Measurements from ENCODE around the gene TTC33.
"Not testable (repeated sequence)": the region's sequence is repeated elsewhere in the genome, so short reads cannot be mapped to it uniquely, and the experiment has no call there.

Gene TTC33

DNA sequence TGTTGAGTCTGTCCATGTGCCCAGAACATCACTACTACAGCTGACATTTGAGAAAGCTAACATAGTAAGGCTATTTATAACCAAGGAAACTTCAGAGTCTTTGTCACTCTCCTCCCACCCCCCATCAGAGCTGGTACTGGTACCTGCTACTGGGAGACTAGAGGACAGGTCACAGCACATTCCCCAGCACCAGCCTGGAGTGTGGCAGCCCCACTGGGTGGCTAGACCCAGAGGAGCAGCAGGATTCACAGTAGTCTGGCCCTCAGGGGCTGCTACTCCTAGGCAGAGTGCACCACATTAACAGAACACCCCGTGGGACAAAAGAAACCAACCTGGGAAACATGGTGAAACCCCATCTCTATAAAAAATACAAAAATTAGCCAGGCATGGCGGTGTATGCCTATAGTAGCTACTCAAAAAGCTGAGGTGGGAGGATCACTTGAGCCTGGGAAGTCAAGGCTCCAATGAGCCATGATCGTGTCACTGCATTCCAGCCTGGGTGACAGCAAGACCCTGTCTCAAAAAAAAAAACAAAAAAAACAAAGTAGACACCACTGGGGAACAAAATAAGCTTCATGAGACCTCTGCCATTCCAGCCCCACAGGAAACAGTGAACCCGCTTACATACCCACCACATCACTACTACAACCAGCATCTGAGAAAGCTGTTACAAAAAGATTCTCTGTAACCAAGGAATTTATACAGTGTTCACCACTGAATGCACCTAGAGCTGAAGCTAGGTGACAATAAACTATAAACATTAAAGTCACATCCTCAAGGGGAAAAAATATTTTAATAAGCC is 102.3 kb downstream of the TTC33 start:
- intact Hi-C loops (cut with micrococcal nuclease): no loop called here
- Mint-ChIP-seq H3K27me3 (no peaks in the 10 kb centered on the region), H3K27ac (peak overlapping the region; percentile 50), H3K9me3 (no peaks in the 10 kb centered on the region), H3K4me3 (no peak overlapping the region), H3K4me1 (ENCODE audit: low read depth) (peaks cover 48% of the 10 kb centered on the region), H3K36me3 (ENCODE audit: low read depth) (no peaks in the 10 kb centered on the region)

DNA sequence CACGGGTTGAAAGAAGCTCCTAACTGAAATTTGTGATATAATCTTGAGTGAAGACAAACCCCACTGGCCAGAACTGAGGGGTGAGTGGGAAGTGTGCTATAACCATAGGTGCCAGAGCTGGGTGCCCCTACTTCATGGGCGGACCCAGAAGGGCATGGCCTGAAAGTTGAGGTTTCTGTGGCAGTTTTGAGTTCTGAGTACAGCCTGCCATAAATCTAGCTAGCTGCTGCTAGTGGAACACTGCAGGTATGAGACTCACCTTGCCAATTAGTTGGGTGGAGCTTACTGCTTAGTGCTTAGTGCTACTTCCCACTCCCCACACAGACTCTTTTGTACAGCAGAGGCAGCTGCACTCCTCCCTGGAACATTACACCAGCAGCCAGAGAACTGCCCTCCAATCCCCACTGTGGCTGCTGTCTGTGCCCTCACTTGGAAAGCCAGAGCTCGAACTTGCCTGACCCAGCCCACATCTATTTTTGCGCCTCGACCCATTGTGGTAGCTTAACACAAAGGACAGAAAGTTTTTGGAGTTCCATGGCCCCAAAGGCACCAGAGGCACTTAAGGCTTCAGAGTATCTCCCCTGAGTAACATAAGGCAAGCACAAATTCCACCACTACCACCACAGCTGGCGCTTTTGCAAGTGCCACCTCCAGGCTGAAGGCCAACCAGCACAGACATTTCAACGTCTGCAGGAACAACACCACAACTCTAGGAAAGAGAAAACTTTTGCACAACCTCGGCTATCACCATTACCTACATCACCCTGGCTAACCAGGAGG is 103.1 kb downstream of the TTC33 start:
- Mint-ChIP-seq H3K36me3 (ENCODE audit: low read depth) (no peaks in the 10 kb centered on the region), H3K27me3 (no peaks in the 10 kb centered on the region), H3K4me1 (ENCODE audit: low read depth) (peaks cover 55% of the 10 kb centered on the region), H3K27ac (peak overlapping the region; percentile 20), H3K9me3 (peaks cover 6% of the 10 kb centered on the region), H3K4me3 (no peak overlapping the region)
- intact Hi-C loops (cut with micrococcal nuclease): no loop called here

DNA sequence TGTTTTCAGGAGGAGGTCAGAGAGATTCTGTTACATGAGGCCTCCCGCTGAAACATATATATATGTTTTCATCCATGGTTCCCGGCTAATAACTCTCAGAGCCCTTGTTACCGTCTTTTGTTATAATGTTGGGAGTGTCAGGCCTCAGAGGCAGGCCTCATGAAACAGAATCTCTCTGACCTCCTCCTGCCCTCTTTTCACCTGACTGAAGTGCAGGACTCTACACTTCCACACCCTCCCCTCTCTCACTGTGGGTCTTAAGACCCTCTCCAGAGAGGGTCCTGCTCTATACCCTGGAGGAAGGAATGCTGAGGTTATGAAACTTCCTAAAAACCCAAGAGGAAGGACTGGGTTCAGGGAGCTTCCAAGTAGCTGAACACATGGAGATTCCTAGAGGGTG is 104.6 kb downstream of the TTC33 start:
- H3K36me3 Mint-ChIP-seq (ENCODE audit: low read depth): no peaks in the 10 kb centered on the region
- H3K4me3 Mint-ChIP-seq: no peak overlapping the region
- peaks cover 55% of the 10 kb centered on the region for H3K4me1 Mint-ChIP-seq (ENCODE audit: low read depth)
- no peaks in the 10 kb centered on the region for H3K27me3 Mint-ChIP-seq
- H3K9me3 Mint-ChIP-seq: peaks cover 6% of the 10 kb centered on the region
- intact Hi-C loops (cut with micrococcal nuclease): no loop called here
- no peak overlapping the region for H3K27ac Mint-ChIP-seq

DNA sequence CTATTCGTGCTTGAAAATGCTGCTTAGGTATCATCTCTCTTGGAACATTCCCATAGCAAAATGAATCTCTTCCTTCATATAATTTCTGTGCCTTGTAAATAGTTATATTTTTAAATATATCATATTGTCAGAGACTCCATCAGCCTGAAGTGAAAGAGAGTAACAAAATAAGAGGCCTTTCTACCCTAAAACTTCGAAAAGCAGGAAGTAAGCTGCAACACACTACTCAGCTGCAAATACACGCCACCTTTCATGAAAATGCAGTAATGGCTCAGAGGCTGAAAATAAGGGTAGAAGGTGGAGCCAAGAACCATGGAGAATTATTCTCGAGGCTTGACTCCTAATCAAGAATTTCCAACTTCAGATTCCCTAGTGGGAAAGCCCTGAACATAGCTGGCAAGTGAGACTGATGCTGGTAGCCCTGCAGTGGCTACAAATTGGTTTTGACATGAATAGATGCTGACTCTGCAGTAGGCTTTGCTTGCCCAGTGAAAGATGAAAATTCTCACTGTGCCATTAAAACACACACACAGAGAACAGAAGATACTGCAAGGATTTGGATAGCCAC is 106.2 kb downstream of the TTC33 start:
- no peak overlapping the region for H3K4me3 Mint-ChIP-seq
- H3K27me3 Mint-ChIP-seq: no peaks in the 10 kb centered on the region
- peaks cover 6% of the 10 kb centered on the region for H3K9me3 Mint-ChIP-seq
- intact Hi-C loops (cut with micrococcal nuclease): no loop called here
- peaks cover 44% of the 10 kb centered on the region for H3K4me1 Mint-ChIP-seq (ENCODE audit: low read depth)
- no peak overlapping the region for H3K27ac Mint-ChIP-seq
- no peaks in the 10 kb centered on the region for H3K36me3 Mint-ChIP-seq (ENCODE audit: low read depth)

DNA sequence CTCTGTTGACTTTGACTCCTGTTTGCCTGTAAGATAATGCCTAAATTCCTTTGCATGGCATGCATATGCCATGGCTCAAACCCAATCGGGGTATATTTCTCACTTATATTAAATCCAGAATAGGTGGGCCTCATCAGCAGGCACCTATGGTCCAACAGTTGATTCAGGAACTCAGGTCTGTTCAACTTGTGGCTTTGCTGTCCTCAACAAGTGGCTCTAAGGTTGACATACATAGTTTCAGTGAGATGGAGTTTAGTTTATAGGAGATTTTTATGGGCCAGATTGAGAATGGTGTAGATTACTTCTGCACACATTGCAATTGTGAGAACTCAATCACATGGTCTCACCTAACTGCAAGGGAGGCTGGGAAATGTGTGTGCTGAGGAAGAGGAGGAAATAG is 107.6 kb downstream of the TTC33 start:
- H3K4me1 Mint-ChIP-seq (ENCODE audit: low read depth): peaks cover 34% of the 10 kb centered on the region
- peaks cover 6% of the 10 kb centered on the region for H3K9me3 Mint-ChIP-seq
- no peak overlapping the region for H3K4me3 Mint-ChIP-seq
- intact Hi-C loops (cut with micrococcal nuclease): no loop called here
- no peaks in the 10 kb centered on the region for H3K36me3 Mint-ChIP-seq (ENCODE audit: low read depth)
- no peak overlapping the region for H3K27ac Mint-ChIP-seq
- no peaks in the 10 kb centered on the region for H3K27me3 Mint-ChIP-seq

DNA sequence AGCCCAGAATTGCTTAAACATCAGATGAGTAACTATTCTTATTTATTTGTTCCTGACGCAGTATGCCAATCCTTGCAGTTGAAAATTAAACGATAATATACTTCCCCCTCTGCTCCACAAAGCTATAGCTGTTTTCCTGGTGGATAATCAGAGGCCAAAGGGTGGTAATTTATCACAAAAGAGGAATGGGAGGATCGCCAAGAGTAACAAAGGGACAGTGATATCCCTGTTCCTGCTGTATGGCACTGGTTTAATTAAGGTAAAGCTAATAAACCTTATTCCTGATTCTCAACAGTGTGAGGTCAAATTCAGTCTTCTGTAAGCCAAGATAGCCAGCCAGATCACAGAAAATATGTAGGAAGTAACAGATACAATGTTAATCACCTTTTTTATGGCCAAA is 109.5 kb downstream of the TTC33 start:
- Mint-ChIP-seq H3K4me3 (no peak overlapping the region), H3K27ac (no peak overlapping the region), H3K9me3 (peaks cover 6% of the 10 kb centered on the region), H3K36me3 (ENCODE audit: low read depth) (no peaks in the 10 kb centered on the region), H3K4me1 (ENCODE audit: low read depth) (peaks cover 30% of the 10 kb centered on the region), H3K27me3 (no peaks in the 10 kb centered on the region)
- intact Hi-C loops (cut with micrococcal nuclease): no loop called here

DNA sequence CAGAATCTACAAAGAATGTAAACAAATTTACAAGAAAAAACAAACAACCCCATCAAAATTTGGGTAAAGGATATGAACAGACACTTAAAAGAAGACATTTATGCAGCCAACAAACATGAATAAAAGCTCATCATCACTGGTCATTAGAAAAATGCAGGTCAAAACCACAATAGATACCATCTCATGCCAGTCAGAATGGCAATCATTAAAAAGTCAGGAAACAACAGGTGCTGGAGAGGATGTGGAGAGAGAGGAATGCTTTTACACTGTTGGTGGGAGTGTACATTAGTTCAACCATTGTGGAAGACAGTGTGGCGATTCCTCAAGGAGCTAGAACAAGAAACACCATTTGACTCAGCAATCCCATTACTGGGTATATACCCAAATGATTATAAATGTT is 116.2 kb downstream of the TTC33 start:
- intact Hi-C loops (cut with micrococcal nuclease); H3K27ac Mint-ChIP-seq; H3K27me3 Mint-ChIP-seq; H3K36me3 Mint-ChIP-seq (ENCODE audit: low read depth); H3K4me3 Mint-ChIP-seq; H3K4me1 Mint-ChIP-seq (ENCODE audit: low read depth): not testable (repeated sequence)
- peaks cover 26% of the 10 kb centered on the region for H3K9me3 Mint-ChIP-seq

DNA sequence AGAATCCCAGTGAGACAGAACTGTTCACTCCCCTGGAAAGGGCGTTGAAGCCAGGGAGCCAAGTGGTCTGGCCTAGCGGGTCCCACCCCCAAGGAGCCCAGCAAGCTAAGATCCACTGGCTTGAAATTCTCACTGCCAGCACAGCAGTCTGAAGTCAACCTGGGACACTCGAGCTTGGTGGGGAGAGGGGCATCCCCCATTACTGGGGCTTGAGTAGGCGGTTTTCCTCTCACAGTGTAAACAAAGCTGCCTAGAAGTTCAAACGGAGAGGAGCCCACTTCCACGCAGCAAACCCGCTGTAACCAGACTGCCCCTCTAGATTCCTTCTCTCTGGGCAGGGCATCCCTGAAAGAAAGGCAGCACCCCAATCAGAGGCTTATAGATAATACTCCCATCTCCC is 121.2 kb downstream of the TTC33 start:
- Mint-ChIP-seq H3K9me3 (peaks cover 26% of the 10 kb centered on the region), H3K27me3 (no peaks in the 10 kb centered on the region), H3K4me3 (no peak overlapping the region), H3K36me3 (ENCODE audit: low read depth) (no peaks in the 10 kb centered on the region), H3K4me1 (ENCODE audit: low read depth) (peaks cover 7% of the 10 kb centered on the region), H3K27ac (no peak overlapping the region)
- intact Hi-C loops (cut with micrococcal nuclease): no loop called here

DNA sequence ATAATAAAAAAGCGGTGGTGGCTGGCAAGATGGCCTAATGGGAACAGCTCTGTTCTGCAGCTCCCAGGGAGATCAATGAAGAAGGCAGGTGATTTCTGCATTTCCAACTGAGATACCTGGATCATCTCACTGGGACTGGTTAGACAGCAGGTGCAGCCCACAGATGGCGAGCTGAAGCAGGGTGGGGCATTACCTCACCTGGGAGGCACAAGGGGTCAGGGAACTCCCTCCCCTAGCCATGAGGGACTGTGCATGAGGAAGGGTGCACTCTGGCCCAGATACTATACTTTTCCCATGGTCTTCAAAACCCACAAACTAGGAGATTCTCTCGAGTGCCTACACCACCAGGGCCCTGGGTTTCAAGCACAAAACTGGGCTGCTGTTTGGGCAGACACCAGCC is 121.6 kb downstream of the TTC33 start:
- Mint-ChIP-seq H3K4me1 (ENCODE audit: low read depth) (peaks cover 7% of the 10 kb centered on the region), H3K27me3 (no peaks in the 10 kb centered on the region), H3K9me3 (peaks cover 26% of the 10 kb centered on the region), H3K4me3 (no peak overlapping the region), H3K27ac (no peak overlapping the region), H3K36me3 (ENCODE audit: low read depth) (no peaks in the 10 kb centered on the region)
- intact Hi-C loops (cut with micrococcal nuclease): no loop called here

DNA sequence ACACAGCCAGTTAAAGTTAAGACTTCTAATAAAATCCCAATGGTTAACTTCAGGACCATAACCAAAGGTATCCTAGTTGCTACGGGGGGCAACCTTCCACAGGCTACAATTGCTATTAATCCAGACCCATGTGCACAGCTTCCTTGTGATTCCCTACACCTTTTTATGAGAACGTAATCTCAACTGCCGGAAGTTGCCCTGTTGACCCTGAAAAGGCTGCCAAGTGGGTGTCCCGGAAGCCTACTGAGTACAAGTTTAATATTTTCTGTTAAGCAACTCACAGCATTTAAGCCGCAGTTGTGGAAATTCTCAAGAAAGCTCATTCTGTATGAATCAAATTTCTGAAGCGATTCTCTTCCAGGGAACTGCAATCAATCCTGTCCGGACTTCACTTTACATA is 124.5 kb downstream of the TTC33 start:
- Mint-ChIP-seq H3K27ac (no peak overlapping the region), H3K9me3 (peaks cover 9% of the 10 kb centered on the region), H3K36me3 (ENCODE audit: low read depth) (no peaks in the 10 kb centered on the region), H3K27me3 (no peaks in the 10 kb centered on the region), H3K4me3 (no peak overlapping the region), H3K4me1 (ENCODE audit: low read depth) (peaks cover 24% of the 10 kb centered on the region)
- intact Hi-C loops (cut with micrococcal nuclease): no loop called here

DNA sequence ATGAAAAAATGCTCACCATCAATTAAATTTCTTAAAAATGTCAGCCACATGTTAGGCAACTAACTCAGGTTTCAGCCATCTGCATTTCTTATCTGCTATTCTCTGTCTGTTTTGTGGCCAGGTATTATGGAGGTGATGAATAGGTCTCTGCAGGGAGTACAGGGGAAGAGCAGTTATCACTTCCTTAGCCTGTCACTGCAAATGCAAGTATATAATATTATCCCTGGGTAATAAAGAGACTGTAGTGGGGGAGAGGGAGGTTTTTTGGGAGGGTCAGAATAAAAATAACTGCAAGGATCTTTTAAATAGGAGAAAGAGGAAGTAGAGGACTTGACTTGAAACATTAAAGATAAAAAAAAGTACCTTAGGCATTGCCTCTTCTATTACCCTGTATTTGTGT is 125.6 kb downstream of the TTC33 start:
- no peaks in the 10 kb centered on the region for H3K27me3 Mint-ChIP-seq
- H3K4me3 Mint-ChIP-seq: no peak overlapping the region
- H3K9me3 Mint-ChIP-seq: no peaks in the 10 kb centered on the region
- H3K4me1 Mint-ChIP-seq (ENCODE audit: low read depth): peaks cover 24% of the 10 kb centered on the region
- no peak overlapping the region for H3K27ac Mint-ChIP-seq
- H3K36me3 Mint-ChIP-seq (ENCODE audit: low read depth): no peaks in the 10 kb centered on the region
- intact Hi-C loops (cut with micrococcal nuclease): no loop called here

DNA sequence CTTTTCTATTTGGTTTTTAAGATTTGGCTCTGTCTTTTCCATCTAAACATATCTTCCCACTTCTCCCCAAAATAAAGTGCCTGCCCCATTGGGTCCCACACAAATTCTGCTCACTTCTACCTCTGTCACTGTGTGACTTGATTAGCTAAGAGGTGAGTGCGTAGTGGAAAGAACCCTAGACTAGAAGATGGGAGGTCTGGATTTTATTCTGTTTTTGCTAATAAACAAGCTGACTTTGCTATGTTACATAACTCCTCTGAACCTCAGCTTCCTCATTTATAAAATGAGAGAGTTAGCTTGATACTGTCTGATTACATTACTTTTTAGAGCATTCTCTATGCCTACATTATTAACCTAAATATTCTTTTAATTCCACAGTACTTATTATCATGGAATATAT is 127.4 kb downstream of the TTC33 start:
- H3K4me3 Mint-ChIP-seq: no peak overlapping the region
- H3K9me3 Mint-ChIP-seq: no peaks in the 10 kb centered on the region
- intact Hi-C loops (cut with micrococcal nuclease): no loop called here
- H3K27ac Mint-ChIP-seq: peak overlapping the region; percentile 39
- no peaks in the 10 kb centered on the region for H3K36me3 Mint-ChIP-seq (ENCODE audit: low read depth)
- no peaks in the 10 kb centered on the region for H3K27me3 Mint-ChIP-seq
- H3K4me1 Mint-ChIP-seq (ENCODE audit: low read depth): peaks cover 24% of the 10 kb centered on the region

DNA sequence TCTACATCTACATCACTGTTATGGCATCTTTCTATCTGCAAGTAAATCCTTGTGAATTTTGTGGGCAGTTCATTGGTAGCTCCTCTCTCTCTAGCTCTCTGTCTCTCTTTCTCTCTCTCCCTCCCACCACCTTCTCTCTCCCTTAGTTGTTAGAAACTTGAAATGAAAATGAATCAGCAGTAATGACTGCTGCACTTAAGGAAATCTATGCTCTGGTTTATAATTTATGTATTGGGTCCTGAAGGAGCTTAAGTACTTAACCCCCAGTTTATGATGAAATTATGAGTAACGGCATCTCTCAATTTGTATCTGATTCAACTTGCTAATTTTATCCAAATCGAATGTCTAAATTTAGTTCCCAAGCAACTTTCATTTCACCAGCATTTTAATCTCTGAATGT is 128.1 kb downstream of the TTC33 start:
- peaks cover 24% of the 10 kb centered on the region for H3K4me1 Mint-ChIP-seq (ENCODE audit: low read depth)

DNA sequence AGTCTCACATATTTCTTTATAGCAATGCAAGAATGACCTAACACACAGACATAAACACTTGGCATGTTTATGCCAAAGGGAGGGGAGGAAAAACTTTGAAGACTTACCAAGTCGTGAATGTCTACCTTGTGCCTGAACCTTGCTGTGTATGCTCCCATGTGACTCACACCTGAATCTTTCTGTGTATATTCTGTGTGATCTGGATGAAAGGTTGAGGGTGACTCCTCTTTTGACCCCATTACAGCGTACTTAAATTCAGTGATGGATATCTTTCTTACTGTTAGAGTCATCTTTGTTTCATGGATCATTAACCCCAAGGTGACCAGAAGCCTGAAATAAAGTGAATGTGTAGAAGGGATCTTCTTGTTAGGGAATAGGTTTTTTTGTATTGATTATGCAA is 129.0 kb downstream of the TTC33 start:
- H3K27ac Mint-ChIP-seq: no peak overlapping the region
- no peak overlapping the region for H3K4me3 Mint-ChIP-seq
- intact Hi-C loops (cut with micrococcal nuclease): no loop called here
- peaks cover 27% of the 10 kb centered on the region for H3K4me1 Mint-ChIP-seq (ENCODE audit: low read depth)
- no peaks in the 10 kb centered on the region for H3K27me3 Mint-ChIP-seq
- H3K9me3 Mint-ChIP-seq: no peaks in the 10 kb centered on the region
- no peaks in the 10 kb centered on the region for H3K36me3 Mint-ChIP-seq (ENCODE audit: low read depth)

More for the DNA sequence above, 128.1 kb downstream of the TTC33 start:
- intact Hi-C loops (cut with micrococcal nuclease): no loop called here
- no peaks in the 10 kb centered on the region for H3K36me3 Mint-ChIP-seq (ENCODE audit: low read depth)
- H3K27ac Mint-ChIP-seq: no peak overlapping the region
- H3K4me3 Mint-ChIP-seq: no peak overlapping the region
- H3K27me3 Mint-ChIP-seq: no peaks in the 10 kb centered on the region
- H3K9me3 Mint-ChIP-seq: no peaks in the 10 kb centered on the region
